COLO668 (cell line): ENCODE data around the gene TPCN2.

Experiments used
- DNase-seq: peaks from one replicate; lab custom pipeline; 2025; ENCODE audit not compliant: unreplicated experiment; lab: John Stamatoyannopoulos, UW

TPCN2 gene

DNA sequence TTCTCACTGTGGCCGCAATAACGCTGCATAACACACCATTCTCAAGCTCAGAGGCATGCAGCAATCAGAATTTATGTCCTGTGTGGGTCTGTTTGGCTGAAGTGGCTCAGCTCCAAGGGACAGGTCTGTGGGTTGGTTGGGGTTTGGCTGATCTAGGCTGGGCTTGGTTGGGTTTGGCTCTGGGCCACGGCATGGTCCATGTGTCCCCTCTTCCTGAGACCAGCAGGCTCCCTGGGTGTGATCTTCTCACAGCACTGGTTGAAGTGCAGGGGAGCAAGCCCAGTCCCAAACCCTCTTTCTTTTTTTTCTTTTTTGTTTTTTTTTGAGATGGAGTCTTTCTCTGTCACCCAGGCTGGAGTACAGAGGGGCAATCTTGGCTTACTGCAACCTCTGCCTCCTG, 132.0 kb downstream of the TPCN2 start:
- no peak for DNase-seq

DNA sequence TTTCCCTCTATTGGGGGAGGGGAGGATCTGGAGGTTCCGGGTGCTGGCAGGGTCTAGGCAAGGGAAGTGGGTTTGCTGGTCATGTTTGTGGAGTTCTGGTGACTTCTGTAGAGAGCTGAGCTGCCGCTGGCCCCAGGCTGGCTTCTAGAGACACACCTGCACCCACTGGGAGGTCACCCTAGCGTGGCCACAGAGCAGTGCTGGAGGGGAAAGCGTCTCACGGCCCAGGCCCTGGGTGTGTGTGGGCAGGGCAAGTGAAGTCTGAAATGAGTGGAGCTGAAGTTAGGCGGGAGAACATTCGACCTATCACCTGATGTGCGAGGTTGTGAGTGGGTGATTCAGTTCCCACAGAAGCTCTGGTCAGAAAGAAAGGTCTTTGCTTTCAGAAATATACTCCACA, 134.9 kb downstream of the TPCN2 start:
- DNase-seq = no peak
